Measurements from ENCODE around the gene ANKRD33B. TPM values are rescaled to one million over a fixed set of nuclear protein-coding genes. Genes with fewer than 3 reads are reported as not detected.

ANKRD33B gene
- total RNA-seq, 1 experiment from 2014 or later = 25.3 TPM

DNA sequence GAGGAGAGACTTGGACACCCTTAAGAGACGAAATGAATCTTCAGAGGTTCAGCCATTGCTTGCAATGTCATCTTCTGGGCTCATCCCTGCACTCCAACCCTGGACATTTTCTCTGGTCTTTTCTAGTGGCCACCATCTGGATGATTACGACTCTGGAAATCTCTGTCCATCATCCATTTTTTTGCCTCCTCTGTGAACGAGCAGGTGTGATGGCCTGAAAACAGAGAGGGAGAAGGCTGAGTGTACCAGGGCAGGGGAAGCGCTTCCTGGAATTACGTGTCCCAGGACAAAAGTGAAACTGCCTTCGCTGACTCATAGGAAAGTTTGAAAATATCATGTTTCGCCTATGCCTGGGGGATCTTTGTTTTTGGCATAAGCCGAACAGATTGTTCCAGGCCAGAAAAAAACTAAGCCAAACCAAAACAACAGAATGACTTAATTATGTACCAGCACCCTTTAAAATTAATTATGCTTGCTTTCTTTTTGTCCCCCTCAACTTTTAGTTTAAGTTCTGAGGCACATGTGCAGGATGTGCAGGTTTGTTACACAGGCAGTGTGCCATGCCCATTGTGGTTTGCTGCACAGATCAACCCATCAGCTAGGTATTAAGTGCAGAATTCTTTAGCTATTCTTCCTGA, 31.9 kb downstream of the ANKRD33B start:
- H3K27me3 Mint-ChIP-seq (ENCODE audit: insufficient read depth, unreplicated experiment) = no peaks in the 10 kb centered on the region
- POLR2A ChIA-PET = no interaction called here
- no peaks in the 10 kb centered on the region for H3K9me3 Mint-ChIP-seq (ENCODE audit: unreplicated experiment)
- H3K27me3 ChIP-seq (replicated peaks; ENCODE audit: control insufficient read depth, insufficient read depth, low read length) = no peaks in the 10 kb centered on the region
- no peaks in the 10 kb centered on the region for H3K36me3 ChIP-seq (ENCODE audit: control insufficient read depth, insufficient read depth, low read length)
- BruUV-seq (replicated peaks) = no TSS peak
- no peak overlapping the region for H3K27ac Mint-ChIP-seq (ENCODE audit: unreplicated experiment)
- H3K36me3 Mint-ChIP-seq (ENCODE audit: insufficient read depth, unreplicated experiment) = peaks cover 9% of the 10 kb centered on the region
- H3K4me3 Mint-ChIP-seq (ENCODE audit: unreplicated experiment) = no peak overlapping the region
- no peaks in the 10 kb centered on the region for H3K9me3 ChIP-seq
- CTCF ChIA-PET = no interaction called here
- no peak for DNase-seq
- intact Hi-C loops (cut with micrococcal nuclease; ENCODE audit: unreplicated experiment) = no loop called here
- peaks cover 2% of the 10 kb centered on the region for H3K4me1 Mint-ChIP-seq (ENCODE audit: low read depth, unreplicated experiment)
- TF ChIP-seq CTCF (IDR thresholded peaks at IDR 0.05; ENCODE audit: insufficient read depth in 1 of 2, low read depth in 1 of 2, low read length in 1 of 2, severe bottlenecking in 1 of 2, unreplicated experiment in 1 of 2) = no peak
- H3K4me3 ChIP-seq (ENCODE audit: low read depth, low read length) = no peak overlapping the region
- peaks cover 1% of the 10 kb centered on the region; the same call in 1 of the 2 replicates for H3K4me1 ChIP-seq

GRCh38 chr5:10596310-10596703, 32.4 kb downstream of the ANKRD33B start:
- Mint-ChIP-seq H3K36me3 (ENCODE audit: insufficient read depth, unreplicated experiment) (peaks cover 9% of the 10 kb centered on the region), H3K27ac (ENCODE audit: unreplicated experiment) (no peak overlapping the region), H3K4me3 (ENCODE audit: unreplicated experiment) (no peak overlapping the region), H3K4me1 (ENCODE audit: low read depth, unreplicated experiment) (no peaks in the 10 kb centered on the region), H3K27me3 (ENCODE audit: insufficient read depth, unreplicated experiment) (no peaks in the 10 kb centered on the region), H3K9me3 (ENCODE audit: unreplicated experiment) (no peaks in the 10 kb centered on the region)
- H3K4me3 ChIP-seq (ENCODE audit: low read depth, low read length) = no peak overlapping the region
- intact Hi-C loops (cut with micrococcal nuclease; ENCODE audit: unreplicated experiment) = no loop called here
- DNase-seq = no peak
- no peaks in the 10 kb centered on the region for H3K9me3 ChIP-seq
- ChIA-PET CTCF (interaction anchor here (0.7 kb wide), 1 partner anchor 31 kb away, joined by 5 read pairs; no protein-coding TSS in a partner anchor), POLR2A (no interaction called here)
- no TSS peak for BruUV-seq (replicated peaks)
- H3K36me3 ChIP-seq (ENCODE audit: control insufficient read depth, insufficient read depth, low read length) = no peaks in the 10 kb centered on the region
- no peak for TF ChIP-seq CTCF (IDR thresholded peaks at IDR 0.05; ENCODE audit: insufficient read depth in 1 of 2, low read depth in 1 of 2, low read length in 1 of 2, severe bottlenecking in 1 of 2, unreplicated experiment in 1 of 2)
- no peaks in the 10 kb centered on the region for H3K4me1 ChIP-seq
- no peaks in the 10 kb centered on the region for H3K27me3 ChIP-seq (replicated peaks; ENCODE audit: control insufficient read depth, insufficient read depth, low read length)

DNA sequence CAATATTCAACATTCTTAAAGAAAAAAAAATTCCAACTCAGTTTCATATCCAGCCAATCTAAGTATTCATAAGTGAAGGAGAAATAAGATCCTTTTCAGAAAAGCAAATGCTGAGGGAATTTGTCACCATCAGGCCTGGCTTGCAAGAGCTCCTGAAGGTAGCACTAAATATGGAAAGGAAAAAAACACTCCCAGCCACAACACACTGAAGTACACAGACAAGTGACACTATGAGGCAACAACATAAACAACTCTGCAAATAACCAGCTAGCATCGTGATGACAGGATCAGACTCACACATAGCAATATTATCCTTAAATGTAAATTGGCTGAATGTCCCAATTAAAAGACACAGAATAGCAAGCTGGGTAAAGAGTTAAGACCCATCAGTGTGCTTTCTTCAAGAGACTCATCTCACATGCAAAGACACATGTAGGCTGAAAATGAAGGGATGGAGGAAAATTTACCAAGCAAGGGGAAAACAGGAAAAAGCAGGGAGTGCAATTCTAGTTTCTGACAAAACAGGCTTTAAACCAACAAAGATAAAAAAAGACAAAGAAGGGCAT, 33.1 kb downstream of the ANKRD33B start:
- DNase-seq = no peak
- Mint-ChIP-seq H3K4me3 (ENCODE audit: unreplicated experiment) (no peak overlapping the region), H3K36me3 (ENCODE audit: insufficient read depth, unreplicated experiment) (peaks cover 9% of the 10 kb centered on the region), H3K4me1 (ENCODE audit: low read depth, unreplicated experiment) (peaks cover 6% of the 10 kb centered on the region), H3K27ac (ENCODE audit: unreplicated experiment) (no peak overlapping the region), H3K27me3 (ENCODE audit: insufficient read depth, unreplicated experiment) (no peaks in the 10 kb centered on the region), H3K9me3 (ENCODE audit: unreplicated experiment) (no peaks in the 10 kb centered on the region)
- no peaks in the 10 kb centered on the region for H3K36me3 ChIP-seq (ENCODE audit: control insufficient read depth, insufficient read depth, low read length)
- no TSS peak for BruUV-seq (replicated peaks)
- TF ChIP-seq CTCF (IDR thresholded peaks at IDR 0.05; ENCODE audit: insufficient read depth in 1 of 2, low read depth in 1 of 2, low read length in 1 of 2, severe bottlenecking in 1 of 2, unreplicated experiment in 1 of 2) = no peak
- no peak overlapping the region for H3K4me3 ChIP-seq (ENCODE audit: low read depth, low read length)
- H3K9me3 ChIP-seq = no peaks in the 10 kb centered on the region
- no peaks in the 10 kb centered on the region for H3K27me3 ChIP-seq (replicated peaks; ENCODE audit: control insufficient read depth, insufficient read depth, low read length)
- POLR2A ChIA-PET = no interaction called here
- CTCF ChIA-PET = interaction anchor here (0.7 kb wide), 1 partner anchor 32 kb away, joined by 5 read pairs; no protein-coding TSS in a partner anchor
- intact Hi-C loops (cut with micrococcal nuclease; ENCODE audit: unreplicated experiment) = no loop called here
- H3K4me1 ChIP-seq = 0 out of 2 replicates have a peak, but pooled peaks cover 4% of the 10 kb centered on the region
